Epidermal melanocyte (primary cell): Measurements from ENCODE around the gene SCGB1A1.

Experiments used
- DNase-seq: peaks from one replicate; pipeline ENCODE4 v3.0.0; 2011; ENCODE audit warnings: low spot score; ENCODE audit not compliant: insufficient read length

The SCGB1A1 gene

GRCh38 chr11:62398011-62398994, 20.5 kb upstream of the SCGB1A1 start:
- no peak for DNase-seq

GRCh38 chr11:62399172-62399877, 19.5 kb upstream of the SCGB1A1 start:
- no peak for DNase-seq

- DNase-seq = no peak
These were observed 19.0 kb upstream of the SCGB1A1 start for GRCh38 chr11:62399878-62400266.

GRCh38 chr11:62400281-62400680, 18.6 kb upstream of the SCGB1A1 start:
- no peak for DNase-seq

- DNase-seq = peak; percentile 80
These were observed 18.1 kb upstream of the SCGB1A1 start for GRCh38 chr11:62400760-62401159.

GRCh38 chr11:62401356-62401755, 17.5 kb upstream of the SCGB1A1 start:
- DNase-seq = no peak

GRCh38 chr11:62401811-62402210, 17.0 kb upstream of the SCGB1A1 start:
- no peak for DNase-seq

GRCh38 chr11:62402226-62402959, 16.4 kb upstream of the SCGB1A1 start:
- DNase-seq = no peak

GRCh38 chr11:62402960-62403730, 15.7 kb upstream of the SCGB1A1 start:
- DNase-seq = peak; percentile 55

- no peak for DNase-seq
These were observed 14.4 kb upstream of the SCGB1A1 start for GRCh38 chr11:62404435-62404834.

GRCh38 chr11:62404901-62405300, 13.9 kb upstream of the SCGB1A1 start:
- DNase-seq = no peak

GRCh38 chr11:62406034-62406433, 12.8 kb upstream of the SCGB1A1 start:
- DNase-seq = no peak

GRCh38 chr11:62409831-62410230, 9.0 kb upstream of the SCGB1A1 start:
- DNase-seq = no peak

GRCh38 chr11:62410972-62411371, 7.9 kb upstream of the SCGB1A1 start:
- no peak for DNase-seq

GRCh38 chr11:62411524-62411923, 7.3 kb upstream of the SCGB1A1 start:
- no peak for DNase-seq

GRCh38 chr11:62413060-62413696, 5.7 kb upstream of the SCGB1A1 start:
- DNase-seq = no peak

- no peak for DNase-seq
These were observed 2.2 kb upstream of the SCGB1A1 start for GRCh38 chr11:62416596-62416995.

- DNase-seq = no peak
These were observed 697 bp upstream of the SCGB1A1 start for GRCh38 chr11:62418136-62418535.

GRCh38 chr11:62419314-62419929, 589 bp downstream of the SCGB1A1 start:
- no peak for DNase-seq

- no peak for DNase-seq
These were observed 1.1 kb downstream of the SCGB1A1 start for GRCh38 chr11:62419943-62420342.
